Fibroblast of skin of abdomen (primary cell): ENCODE results near the gene EID1. TPM values are rescaled to one million over a fixed set of nuclear protein-coding genes. Genes with fewer than 3 reads are reported as not detected.
"Not testable (repeated sequence)": the region's sequence is repeated elsewhere in the genome, so short reads cannot be mapped to it uniquely, and the experiment has no call there.

Experiments
- DNase-seq: peaks from one replicate; pipeline ENCODE4 v3.0.0-alpha.2; 2013
- polyA plus RNA-seq, 2 experiments: library from polyadenylated mRNA; unstranded; fragments of 120-200 nt; gene quantifications; one replicate each; pipeline ENCODE4 v1.2.1, GENCODE V29; 2013; ENCODE audit not compliant: insufficient read length in 2 of 2

The EID1 gene, protein sequence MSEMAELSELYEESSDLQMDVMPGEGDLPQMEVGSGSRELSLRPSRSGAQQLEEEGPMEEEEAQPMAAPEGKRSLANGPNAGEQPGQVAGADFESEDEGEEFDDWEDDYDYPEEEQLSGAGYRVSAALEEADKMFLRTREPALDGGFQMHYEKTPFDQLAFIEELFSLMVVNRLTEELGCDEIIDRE
- polyA plus RNA-seq (2013, experiment 1 of 2; ENCODE audit: insufficient read length): 235 TPM
- polyA plus RNA-seq (2013, experiment 2 of 2; ENCODE audit: insufficient read length): 233 TPM

DNA sequence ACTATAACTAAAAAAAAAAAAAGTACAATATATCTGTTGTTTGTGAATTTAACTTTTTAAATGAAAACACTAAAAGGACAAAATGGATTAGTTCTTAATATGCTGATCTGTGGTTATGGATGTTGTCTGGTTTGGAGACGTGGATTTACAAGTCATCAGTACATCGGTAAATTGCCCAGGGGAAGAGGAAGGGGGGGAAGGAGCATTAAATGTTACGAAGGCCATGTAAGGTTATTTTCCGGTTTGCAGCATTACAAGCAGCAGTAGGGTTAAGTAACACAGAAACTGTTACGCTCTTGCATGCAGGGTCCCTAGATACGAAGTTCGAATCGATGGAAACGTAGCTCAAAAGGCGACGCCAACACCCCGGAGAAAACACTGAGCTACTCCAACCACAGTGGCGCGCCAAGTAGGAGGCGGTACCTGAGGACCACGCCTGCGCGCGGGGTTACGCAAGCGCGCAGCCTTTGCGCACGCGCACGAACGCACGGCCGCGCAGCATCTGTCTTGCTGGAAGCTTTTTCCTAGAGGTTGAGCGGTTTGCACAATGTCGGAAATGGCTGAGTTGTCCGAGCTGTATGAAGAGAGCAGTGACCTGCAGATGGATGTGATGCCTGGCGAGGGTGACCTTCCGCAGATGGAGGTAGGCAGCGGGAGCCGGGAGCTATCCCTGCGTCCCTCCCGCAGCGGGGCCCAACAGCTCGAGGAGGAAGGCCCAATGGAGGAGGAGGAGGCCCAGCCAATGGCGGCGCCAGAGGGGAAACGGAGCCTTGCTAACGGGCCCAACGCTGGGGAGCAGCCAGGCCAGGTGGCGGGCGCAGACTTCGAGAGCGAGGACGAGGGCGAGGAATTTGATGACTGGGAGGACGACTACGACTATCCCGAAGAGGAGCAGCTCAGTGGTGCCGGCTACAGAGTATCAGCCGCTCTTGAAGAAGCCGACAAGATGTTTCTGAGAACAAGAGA lies at the start of gene EID1:
Gene EID1, plus strand, starts transcription at position 505 of the 966 bp plus-strand sequence. Its CDS starts 43 bp downstream, at position 548.
- DNase-seq: peak; percentile 94

DNA sequence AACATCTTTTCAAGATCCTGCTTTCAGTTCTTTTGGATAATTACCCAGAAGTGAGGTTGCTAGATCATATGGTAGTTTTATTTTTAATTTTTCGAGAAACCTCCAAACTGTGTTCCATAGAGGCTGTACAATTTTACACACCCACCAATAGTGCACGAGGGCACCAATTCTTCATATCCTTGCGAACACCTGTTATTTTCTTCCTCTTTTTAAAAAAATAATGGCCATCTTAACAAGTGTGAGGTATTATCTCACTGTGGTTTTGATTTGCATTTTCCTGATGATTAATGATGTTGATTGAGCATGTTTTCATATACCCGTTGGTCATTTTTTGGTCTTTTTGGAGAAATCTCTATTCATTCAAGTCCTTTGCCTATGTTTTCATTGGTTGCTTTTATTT lies 49.5 kb upstream of the EID1 start:
- DNase-seq: no peak

DNA sequence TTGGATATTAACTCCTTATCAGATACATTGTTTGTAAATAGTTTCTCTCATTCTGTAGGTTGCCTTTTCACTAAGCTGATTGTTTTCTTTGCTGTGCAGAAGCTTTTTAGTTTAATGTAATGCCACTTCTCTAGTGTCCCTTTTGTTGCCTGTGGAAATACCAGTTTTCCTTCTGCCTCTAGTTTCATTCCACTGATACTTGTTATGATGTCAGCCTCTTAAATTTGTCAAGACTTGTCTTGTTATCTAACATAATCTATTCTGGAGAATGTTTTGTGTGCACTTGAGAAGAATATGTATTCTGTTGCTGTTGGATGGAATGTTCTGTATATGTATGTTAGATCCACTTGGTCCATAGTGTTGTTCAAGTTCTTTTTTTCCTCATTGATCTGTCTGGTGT lies 49.0 kb upstream of the EID1 start:
- no peak for DNase-seq

DNA sequence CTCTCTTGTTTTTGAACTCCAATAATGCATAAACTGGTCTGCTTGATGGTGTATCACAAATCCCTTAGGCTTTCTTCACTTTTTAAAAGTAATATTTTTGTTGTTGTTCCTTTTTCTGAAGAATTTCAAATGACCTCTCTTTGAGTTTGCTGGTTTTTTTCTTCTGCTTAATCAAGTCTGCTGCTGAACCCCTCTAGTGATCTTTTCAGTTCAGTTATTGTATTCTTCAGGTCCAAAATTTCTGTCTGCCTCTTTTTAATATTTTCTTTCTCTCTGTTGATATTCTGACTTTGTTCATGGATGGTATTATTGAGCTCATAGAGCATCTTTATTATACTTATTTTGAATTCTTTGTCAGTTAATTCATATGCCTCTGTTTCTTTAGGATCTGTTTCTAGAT lies 45.3 kb upstream of the EID1 start:
- no peak for DNase-seq

DNA sequence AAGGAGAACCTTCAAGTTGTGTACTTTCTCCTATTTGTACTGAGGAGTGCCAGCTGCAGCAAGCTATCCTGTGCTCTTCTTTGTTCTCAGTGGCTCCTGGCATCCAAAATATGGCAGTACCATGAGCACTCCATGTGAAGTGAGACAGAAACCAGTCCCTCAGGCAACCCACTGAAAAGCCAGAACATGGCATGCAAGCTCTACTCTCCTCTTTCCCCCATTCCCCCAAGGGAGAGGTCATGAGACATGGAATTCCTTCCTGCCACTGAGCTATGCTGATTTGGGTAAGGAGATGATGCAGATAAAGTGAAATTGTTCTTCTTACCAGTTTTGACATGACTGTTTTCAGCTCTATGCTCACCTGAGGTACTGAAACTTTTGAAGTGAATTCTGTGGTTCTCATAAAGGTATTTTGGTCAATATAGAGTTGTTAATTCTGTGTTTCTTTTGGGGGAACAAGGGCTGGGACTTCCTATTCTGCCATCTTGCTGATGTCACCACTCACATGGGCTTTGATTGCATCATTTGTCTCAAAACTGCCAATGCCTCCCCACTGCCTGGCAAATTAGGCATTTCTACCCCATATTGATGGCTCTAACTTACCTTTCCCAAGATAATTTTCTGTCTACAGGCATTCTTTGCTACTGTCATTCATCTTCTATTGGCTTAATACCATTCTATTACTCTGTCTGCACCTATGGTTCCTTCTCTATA lies 44.3 kb upstream of the EID1 start:
- no peak for DNase-seq

DNA sequence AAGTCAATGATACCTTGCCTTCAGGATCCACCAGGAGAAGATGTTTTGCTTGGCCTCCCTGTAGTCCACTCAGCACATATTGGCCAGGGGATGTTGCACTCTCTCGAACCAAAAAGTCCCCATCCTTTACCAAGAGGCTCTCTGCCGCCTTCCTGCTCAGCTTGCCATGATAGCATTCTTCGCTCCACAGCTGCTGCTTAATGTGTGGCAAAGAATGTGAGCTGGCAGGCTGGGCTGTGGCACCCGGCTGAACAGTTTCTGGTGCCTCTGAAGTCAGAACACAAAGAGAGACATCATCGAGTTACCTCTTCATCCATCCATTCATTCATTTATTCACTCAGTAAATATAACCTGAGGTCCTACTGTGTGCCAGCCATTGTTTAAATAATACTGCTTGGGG lies 43.2 kb upstream of the EID1 start:
- DNase-seq: no peak

DNA sequence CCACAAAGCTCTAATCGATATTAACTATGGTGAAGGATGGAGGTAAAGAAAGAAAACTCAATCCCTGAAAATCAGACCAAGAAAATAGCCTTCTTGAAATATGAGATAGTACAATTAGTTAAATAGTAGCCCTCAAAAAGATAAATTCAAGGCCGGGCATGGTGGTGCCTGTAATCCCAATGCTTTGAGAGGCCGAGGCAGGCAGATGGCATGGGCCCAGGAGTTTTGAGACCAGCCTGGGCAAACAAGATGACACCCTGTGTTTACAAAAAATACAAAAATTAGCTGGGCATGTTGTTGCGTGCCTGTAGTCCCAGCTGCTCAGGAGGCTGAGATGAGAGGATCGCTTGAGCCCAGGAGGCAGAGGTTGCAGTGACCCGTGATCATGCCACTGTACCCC lies 35.4 kb upstream of the EID1 start:
- no peak for DNase-seq

DNA sequence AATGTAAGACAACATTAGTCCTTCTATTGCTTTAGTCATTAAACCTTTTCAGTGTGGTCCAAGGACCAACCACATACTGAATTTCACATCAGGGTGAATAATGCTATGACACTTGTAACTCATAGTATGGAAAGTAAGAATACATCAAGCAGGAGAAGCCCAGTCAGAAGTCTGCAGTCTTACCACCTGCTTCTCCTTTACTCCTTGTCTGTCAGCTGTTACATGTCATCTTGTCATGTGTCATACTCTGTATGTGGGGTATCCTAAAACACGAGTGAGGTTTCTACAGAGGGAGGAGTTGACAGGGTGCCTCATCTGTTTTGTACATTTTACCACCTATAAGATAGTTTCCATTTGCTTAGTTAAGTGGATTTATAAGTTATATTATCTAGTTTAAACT lies 32.8 kb upstream of the EID1 start:
- no peak for DNase-seq

DNA sequence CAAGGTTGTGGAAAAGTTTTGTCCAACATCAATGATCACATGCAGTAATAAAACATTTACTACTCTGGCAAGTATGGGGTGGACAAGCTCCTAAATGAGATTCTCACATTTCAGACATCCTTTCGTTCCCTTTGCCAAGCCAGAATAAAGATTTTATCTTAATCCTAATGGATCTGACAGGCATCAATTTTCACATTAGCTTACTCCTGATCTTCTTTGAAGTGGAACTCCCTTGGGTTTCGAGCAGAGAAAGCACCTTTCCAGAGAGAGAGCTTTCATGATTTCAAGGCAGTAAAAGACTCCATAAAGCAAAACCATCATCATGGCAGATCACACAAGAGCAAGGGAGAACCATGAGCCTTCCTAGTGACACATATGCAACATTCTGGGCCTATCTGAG lies 27.3 kb upstream of the EID1 start:
- no peak for DNase-seq

DNA sequence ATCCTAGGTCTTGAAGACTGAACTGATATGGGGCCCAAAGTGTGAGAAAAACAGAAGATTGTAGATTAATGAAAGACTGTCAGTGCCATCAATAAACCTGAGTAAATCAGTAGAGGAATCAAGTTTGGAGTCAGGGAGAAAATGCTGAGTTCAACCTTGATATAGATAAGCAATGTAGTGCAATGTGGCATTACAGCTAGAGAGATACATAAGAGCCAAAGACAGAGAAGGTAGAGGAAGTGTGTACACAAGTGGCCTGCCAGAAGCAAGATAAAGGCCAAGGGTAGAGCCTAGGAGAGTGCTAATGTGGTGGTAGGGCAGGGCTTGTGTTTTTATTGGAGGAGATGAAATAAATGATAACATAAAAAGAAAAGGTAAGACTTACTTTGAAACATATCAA lies 26.0 kb upstream of the EID1 start:
- DNase-seq: no peak

DNA sequence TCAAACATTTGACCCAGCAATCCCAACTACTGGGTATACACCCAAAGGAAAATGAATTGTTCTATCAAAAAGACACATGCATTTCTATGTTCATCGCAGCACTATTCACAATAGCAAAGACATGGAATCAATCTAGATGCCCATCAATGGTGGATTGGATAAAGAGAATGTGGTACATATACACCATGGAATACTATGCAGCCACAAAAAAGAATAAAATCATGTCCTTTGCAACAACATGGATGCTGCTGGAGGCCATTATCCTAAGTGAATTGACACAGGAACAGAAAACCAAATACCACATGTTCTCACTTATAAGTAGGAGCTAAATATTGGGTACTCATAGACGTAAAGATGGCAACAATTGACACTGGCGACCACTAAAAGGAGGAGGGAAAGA lies 23.5 kb upstream of the EID1 start:
- DNase-seq: not testable (repeated sequence)

DNA sequence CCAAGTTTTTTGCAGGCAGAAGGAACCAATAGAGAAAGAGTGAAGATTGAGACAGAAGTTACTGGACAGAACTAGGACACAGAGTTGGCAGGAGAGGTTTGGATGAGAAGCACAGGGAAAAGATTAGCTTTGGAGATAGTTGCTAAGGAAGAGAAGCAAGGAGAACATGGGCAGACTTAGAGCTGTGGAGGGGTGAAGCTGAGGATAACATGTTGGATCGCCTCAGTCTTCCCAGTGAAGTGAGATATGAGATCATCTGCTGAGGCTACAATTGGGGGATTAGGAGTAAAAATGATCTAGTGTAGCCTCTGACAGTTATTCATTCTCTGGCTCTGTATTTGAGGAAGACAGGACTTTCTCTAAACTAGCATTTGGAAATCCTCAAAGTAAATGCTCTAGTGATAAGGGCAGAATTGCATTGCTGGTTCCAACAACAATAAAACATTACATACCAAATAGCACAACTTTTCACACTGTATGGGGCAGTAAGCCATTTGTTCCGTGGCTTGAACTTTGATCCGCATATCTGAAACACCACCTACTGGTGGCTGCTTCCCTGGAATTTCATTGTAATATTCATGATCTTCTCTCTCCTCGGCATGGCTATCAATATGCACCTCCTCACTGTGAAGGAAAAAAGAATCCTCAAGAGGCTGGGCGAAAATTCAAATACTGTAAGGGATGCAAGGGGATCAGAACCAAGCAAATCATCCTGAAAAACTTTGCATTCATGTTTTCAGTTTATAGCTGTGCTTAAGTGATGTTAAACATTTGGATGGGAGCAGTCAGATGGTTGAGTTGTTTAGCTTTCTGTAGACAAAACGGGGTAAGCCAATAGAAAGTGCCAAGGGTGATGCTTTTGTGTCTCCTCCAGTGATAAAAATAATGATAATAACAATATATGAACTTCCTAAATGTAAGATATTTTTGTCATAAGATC lies 22.2 kb upstream of the EID1 start:
- peak; percentile 61 for DNase-seq

DNA sequence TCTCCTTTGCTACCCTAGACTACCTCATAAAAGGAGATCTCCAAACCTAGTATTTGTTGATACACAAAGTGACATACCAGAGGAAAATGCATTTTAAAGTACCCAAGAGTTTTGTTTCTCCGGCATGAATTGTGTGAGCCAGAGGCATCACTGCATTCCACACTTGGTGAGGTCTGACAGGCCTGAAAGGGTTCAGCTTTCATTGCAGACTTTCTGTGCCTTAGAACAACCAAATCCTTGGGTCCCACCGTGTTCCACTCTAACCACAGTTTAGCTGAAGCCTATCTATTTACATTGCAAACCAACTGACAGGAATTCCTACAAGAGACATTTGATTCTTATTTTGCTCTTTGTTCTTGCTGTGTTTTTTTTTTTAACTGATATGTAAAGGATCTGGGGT lies 21.0 kb upstream of the EID1 start:
- DNase-seq: peak; percentile 49

DNA sequence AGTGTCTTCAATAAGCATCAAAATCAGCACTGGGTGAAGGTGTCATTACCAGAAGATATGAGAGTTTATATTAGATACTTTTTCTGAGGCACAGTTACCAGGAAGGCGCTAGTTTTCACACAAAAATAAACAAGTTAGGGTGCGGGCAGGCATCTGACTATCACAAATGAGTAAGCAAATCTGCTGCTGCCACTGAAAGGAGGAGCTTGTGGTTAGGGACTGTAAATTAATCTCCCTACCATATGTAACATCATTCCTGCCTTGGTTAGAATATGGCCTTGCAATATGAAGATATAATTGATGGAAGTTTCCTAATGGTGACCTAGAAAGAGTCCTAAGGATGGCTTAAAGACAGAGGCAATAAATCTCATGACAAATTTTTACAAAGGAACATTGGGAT lies 19.5 kb upstream of the EID1 start:
- peak; percentile 64 for DNase-seq

DNA sequence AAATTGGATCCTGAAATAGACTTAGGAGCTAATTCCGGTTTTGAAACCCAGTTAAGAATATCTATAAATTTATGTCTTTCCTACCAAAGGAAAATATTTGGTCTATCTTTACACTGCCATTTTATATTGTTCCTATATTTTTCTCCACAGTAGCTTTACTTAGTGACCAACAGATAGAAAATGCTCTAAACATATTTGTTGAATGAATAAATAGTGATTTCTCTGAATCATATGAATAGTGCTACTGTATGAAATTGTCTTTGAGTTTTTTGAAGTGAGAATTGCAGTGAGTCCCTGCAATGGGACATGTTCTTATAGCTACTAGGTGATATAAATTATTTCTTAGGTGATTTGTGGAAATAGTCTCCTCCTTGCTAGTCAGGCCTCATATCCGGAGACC lies 18.5 kb upstream of the EID1 start:
- peak; percentile 13 for DNase-seq

DNA sequence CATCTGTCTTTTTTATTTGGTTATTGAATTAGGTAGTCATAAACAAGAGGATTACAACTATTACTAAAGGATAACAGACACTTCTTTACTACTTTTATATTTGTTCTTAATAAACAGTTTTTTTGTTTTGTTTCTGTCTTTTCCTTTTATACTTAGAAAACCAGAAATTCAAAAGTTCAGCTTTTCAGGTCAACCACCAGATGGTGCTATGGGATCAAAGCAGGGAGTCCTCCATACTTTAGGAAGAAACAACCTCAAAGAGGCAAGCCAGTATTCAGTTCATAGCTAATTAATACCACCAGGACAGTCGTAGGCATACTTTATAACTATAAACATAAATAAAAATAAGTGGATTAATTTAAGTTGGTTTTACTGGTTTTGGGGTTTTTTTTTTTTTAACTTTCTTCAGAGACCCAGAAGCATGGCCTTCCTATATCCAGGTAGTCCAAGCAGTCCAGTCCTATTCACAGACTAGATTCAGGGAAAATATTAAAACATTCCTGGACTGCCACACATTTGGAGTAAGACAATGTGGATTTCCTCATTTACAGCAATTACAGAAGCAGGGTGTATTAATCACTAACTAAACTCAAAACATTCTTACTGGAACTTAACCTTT lies 16.0 kb upstream of the EID1 start:
- DNase-seq: peak; percentile 76

DNA sequence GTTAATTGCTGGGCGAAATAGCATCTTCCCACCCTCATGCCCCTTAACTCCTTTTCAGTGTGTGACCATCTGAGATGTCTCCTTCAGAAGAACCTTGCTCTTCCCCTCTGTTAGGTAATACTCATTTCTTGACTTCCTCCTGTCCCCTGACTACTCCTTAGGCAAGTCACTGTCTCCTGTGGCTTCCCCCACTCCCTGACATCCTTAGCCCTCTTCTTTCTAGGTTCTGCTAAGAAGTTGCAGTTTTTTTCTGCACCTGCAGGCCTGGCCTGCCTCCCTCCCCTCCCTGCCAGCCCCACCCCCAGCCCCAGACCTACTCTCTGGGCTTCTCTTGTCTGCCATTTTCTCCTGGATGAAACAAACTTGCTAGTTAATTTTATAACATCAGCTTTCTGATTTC lies 15.2 kb upstream of the EID1 start:
- no peak for DNase-seq

DNA sequence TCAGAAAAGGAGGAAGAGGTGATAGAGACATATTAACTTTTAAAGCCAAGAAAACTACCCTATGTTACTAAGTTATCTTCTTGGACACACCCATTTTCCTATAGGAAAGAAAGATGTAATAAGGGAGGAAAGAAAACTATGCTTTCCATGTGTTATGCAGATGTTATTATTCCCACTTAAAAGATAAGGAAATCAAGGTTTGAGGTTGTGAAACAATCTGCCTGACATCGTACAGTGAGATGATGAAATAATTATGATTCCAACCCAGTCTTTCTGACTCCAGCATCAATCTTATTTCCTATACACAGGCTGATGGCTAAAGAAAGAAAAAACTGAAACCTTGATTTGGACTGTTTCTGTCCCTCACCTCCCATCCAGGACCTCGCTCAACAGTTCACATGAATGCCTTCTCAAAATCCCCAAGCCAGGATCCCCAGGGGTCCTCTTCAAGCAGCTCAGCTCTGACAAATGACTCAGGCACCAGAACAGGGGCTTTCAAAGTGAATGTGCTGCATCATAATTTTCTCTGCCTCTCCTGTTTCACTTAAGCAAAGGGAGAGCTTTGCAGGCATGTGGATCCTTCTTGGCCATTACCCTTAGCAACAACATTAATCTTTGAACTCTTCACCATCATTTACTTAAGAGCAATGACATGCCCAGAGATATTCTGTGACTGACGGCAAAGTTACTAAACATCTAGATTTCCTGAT lies 12.4 kb upstream of the EID1 start:
- peak; percentile 77 for DNase-seq

DNA sequence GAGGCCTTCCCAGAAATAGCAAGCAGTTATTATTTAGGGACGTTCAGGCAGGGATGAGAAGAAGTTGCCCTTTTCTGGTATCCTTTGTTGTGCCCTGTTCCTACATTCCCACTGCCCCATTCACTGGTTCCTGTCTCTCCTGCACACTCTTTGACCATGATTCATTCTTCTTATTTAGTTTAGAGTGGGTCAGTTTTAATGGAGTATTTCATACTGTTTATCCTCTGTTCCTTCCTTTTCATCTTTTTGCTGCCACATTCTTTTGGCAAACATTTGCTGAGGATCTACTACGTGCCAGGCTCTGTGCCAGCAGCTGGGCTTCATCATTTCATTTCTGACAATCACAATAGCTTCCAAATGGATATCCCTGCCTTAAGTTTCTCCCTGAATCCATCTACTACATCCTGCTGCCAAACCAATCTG lies 11.8 kb upstream of the EID1 start:
- DNase-seq: peak; percentile 46

DNA sequence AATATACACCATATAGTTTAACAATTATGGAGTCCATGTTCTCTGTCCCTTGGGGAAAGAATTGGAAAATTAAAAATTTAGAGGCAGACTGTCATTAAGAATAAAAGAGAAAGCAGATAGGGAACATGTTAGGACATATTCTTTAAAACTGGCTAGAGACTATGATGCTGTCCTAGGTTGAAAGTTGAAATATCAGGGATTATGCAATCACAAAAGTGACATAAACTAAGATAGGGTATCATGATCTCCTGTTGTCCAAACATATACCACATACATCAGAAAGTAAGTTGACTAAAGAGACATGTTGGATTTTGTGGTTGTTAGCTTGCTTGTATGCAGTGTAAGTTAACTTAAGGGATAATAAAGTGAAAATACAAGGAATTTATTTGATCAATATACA lies 9.9 kb upstream of the EID1 start:
- no peak for DNase-seq

DNA sequence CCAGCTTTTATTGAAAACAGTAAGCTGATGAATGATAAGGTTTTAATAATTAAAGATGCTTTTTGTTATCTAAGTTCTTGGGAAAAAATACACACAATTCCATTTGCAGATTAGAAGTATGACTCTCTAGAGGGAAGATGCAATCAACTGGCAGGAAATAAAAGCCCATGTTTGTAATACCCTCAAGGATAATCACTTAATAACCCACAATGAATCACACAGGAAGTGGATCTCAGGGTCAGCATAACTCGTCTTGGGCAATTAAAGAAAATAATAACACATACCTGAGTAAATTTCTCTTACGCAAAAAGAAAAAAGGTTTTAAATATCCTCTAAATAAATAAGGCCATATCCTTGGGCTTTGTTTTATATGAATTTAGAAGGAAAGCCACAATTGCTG lies 9.4 kb upstream of the EID1 start:
- DNase-seq: peak; percentile 61
